ENCODE results near the gene URB2.

DNA sequence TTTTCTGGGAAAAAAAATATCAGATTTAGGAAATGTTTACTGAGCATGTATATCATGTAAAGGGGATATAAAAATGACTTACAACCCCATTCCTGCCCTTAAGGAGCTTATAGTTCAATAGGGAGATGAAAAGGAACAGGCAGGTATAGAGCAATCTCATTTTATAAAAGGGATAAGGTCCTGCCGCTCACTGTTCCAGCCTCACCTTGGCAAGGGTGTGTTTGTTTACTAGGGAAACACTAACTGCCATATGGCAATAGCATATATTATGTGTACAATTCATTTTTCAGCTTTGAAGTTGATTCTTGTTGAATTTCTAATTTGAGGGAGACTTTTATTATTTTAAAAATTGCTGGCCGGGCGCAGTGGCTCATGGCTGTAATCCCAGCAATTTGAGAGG, 25.5 kb downstream of the URB2 start:
- TF ChIP-seq, protein P1, sequence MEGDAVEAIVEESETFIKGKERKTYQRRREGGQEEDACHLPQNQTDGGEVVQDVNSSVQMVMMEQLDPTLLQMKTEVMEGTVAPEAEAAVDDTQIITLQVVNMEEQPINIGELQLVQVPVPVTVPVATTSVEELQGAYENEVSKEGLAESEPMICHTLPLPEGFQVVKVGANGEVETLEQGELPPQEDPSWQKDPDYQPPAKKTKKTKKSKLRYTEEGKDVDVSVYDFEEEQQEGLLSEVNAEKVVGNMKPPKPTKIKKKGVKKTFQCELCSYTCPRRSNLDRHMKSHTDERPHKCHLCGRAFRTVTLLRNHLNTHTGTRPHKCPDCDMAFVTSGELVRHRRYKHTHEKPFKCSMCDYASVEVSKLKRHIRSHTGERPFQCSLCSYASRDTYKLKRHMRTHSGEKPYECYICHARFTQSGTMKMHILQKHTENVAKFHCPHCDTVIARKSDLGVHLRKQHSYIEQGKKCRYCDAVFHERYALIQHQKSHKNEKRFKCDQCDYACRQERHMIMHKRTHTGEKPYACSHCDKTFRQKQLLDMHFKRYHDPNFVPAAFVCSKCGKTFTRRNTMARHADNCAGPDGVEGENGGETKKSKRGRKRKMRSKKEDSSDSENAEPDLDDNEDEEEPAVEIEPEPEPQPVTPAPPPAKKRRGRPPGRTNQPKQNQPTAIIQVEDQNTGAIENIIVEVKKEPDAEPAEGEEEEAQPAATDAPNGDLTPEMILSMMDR (IDR thresholded peaks at IDR 0.05), result no peak
- no peak for TF ChIP-seq EP300 (IDR thresholded peaks at IDR 0.05)
